Measurements from ENCODE around the gene RPS19.

RPS19 gene

GRCh38 chr19:41861116-41861768 is 1.2 kb downstream of the RPS19 start:
- DNase-seq, result peak; percentile 66

GRCh38 chr19:41861846-41862245 is 1.8 kb downstream of the RPS19 start:
- no peak for DNase-seq

DNA sequence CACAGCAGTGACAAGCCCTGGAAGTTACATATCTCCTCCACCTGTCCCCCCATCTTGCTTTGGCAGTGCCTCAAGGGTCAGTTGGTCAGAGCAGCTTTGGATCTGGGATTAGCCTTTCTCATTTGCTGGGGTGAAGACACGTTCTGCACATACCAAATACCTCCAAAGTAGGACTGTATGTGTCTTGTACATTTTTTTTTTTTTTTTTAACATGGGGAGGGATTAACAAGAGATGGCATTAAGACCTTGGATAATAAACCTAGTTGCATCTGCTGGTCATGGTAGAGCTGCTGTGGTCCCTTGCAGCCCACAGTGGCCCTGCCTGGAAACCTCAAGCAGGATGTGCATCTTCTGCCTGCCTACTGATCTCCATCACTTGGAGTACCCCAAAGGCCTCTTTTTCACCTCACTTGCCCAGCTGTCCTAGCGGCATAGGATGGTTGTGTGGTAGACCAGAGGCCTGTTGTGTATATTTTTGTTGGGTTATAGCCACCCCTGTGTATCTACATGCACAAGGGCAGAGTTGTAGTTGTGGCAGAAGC is 2.5 kb downstream of the RPS19 start:
- no peak for DNase-seq

- no peak for DNase-seq
These were observed 3.3 kb downstream of the RPS19 start for GRCh38 chr19:41863209-41863931.

GRCh38 chr19:41864374-41864773 is 4.3 kb downstream of the RPS19 start:
- no peak for DNase-seq

DNA sequence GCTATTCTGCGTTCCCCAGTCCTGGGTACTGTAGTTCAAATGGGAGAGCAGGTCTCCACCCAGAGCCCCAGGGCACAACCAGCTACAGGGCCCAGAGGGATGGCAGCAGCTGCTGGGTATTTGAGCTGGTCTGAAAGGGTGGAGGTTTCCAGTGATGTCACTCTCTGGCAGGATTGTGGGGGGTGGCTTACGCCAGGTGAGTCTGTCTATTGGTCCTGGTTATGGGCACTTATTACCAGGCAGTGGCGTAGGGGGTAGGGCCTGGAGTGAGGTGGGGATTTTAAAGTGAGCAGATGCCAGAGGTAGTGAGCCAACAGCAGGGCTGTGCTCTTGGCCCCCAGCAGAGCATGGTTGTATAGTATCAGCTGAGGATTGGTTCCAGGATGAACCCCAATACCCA is 6.2 kb downstream of the RPS19 start:
- DNase-seq, result peak; percentile 72

GRCh38 chr19:41868120-41868988 is 8.3 kb downstream of the RPS19 start:
- peak; percentile 68 for DNase-seq

DNA sequence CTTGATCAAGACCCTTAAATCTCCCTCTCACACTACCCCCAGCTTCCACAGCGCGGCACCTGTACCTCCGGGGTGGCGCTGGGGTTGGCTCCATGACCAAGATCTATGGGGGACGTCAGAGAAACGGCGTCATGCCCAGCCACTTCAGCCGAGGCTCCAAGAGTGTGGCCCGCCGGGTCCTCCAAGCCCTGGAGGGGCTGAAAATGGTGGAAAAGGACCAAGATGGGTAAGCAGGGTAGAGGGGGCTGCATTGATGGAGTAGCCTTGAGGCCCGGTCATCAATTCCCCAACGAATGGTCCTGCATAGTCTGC is 8.9 kb downstream of the RPS19 start:
- no peak for DNase-seq

- no peak for DNase-seq
These were observed 9.4 kb downstream of the RPS19 start for GRCh38 chr19:41869374-41869955.

DNA sequence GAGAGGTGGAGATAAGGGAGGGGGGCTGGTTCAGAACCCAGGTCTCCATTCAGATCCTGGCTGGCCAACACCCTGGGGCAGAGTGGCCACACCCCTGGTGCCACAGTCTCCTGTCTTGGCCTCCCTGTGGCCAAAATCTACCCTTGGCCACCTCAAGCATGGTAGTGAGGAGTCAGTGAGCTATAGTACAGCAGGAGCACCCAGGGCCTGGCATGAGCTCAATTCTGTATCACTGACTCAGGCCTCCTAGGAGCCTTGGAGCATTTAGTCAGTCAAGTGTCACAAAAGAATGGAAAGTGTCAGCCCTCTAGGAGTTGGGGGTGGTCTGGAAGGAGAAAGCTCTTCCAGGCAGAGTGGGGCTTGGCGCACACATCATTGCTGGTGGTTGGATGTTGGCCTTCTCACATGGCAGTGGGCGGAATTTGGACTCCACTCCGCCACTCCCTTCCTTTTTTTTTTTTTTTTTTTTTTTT is 10.4 kb downstream of the RPS19 start:
- peak; percentile 65 for DNase-seq

DNA sequence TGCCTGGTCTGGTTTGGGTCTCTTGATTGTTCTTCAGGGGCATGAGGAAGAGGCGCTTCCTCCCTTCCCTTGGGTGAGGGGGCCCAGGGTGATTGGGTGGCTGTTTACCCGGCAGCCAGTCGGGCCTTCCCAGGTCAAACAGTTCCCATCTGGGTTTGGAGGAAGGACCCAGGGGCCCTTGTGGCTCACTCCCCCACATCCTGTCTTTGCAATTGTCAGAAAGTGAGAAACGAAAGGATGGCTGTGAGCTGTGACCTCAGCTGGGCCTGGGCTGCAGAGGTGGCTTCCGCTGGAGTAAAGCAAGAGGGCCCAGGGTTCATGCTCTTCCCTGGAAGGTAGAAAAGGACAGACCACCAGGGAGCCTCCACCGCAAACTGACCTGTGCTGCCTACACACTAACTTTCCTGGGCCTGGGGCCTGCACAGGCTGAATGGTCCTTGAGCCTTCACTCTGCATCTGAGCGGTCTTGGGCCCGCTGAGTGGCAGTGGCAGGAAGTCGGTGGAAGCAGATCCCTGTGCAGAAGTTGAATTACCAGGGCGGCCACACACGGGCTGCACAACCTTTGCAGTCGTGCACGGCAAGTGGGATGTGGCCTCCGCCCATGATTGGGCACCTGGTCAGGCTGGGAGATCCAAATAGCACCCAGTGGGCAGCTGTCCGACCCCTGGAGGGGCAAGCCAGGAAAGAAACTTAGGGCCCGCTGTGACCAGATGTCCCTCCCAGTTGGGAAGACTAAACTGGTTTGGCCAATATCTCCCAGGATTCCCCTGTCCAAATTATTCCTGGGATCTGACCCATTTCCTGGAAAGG is 11.7 kb downstream of the RPS19 start:
- DNase-seq, result no peak

GRCh38 chr19:41872384-41872774 is 12.3 kb downstream of the RPS19 start:
- DNase-seq, result peak; percentile 65

- no peak for DNase-seq
These were observed 13.0 kb downstream of the RPS19 start for GRCh38 chr19:41872775-41873647.

- peak; percentile 50 for DNase-seq
These were observed 15.9 kb downstream of the RPS19 start for GRCh38 chr19:41875973-41876372.

- no peak for DNase-seq
These were observed 17.1 kb downstream of the RPS19 start, which contains the start of gene CD79A for GRCh38 chr19:41876847-41877832. Gene CD79A (plus strand): TSS chr19:41877279. CDS start chr19:41877305, 26 bp downstream.

DNA sequence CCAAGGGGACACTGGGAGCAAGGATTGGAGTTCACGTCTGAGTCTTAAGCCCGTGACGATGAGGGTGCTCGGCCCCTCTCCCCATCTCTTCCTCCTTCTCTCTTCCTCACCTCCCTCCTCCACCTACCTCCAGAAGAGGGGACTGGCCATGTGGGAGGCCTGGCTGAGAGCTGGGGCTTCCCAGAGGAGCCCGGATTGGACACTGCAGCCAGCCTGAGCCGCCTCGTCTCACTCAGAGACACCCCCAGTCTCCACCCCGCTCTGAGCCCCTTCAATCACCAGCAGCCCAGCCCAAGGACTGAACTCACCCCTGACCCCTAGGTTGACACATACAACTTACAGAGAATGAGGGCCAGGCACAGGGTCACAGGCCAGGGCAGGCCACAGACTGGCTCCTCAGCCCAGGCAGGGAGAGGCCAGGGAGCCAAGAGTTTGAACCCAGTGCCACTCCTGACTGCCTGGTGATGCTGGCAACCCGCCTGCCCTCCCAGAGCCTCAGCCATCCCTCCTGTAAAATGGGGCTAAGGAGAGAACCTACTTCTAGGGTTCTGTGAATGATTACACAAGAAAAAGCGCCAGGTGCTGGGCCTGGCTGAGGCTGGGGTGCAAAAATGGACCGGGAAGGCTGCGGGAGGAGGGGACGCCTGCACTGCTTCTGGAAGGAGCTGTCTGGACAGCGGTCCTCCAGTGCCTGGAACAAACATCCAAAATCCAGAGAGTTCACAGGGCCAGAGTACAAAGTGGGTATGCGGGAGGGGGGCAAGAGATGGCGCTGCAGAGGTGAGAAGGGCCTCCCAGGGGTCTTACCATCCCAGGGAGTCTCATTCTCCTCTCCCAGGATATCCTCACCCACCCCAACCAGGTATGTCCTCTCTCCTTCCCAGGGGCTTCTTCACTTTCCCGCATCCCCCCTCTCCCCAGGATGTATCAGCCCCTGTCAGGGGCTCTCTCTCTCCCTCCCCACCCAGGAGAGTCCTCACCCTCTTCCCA is 18.2 kb downstream of the RPS19 start:
- no peak for DNase-seq

GRCh38 chr19:41879080-41879479 is 19.0 kb downstream of the RPS19 start:
- DNase-seq, result no peak

DNA sequence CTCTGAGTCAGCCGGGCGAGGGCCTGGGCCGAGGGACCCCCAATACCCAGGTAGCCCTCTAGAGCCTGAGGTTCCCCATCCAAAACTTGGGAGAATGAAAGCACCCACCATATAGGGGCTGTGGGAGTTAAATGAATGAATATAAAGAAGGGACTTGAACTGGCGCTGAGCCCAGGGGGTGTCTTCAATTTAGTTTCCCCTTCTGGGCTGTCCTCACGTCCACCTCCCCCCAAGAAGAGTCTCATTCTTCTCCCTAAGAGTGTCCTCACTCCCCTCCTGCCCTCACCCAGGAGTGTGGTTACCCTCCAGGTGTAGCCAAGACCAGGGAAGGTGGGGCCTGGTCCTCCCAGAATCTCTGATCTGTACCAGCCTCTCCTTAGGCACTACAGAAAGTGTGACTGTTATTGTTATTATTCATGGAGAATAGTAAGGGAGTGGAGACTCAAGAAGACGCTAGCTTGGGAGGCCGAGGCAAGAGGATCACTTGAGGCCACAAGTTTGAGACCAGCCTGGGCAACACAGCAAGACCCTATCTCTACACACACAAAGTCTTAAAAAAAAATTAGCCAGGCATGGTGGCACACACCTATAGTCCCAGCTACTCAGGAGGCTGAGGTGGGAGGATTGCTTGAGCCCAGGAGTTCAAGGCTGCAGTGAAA is 19.7 kb downstream of the RPS19 start:
- no peak for DNase-seq

Data from activated CD8-positive, alpha-beta memory T cell treated with anti-CD3 and anti-CD28 coated beads, Interleukin-2, amount 50 U/mL, for 48 hours (primary cell).